ENCODE data around the gene RUFY1.
"Not testable (repeated sequence)": the region's sequence is repeated elsewhere in the genome, so short reads cannot be mapped to it uniquely, and the experiment has no call there.

Gene RUFY1

DNA sequence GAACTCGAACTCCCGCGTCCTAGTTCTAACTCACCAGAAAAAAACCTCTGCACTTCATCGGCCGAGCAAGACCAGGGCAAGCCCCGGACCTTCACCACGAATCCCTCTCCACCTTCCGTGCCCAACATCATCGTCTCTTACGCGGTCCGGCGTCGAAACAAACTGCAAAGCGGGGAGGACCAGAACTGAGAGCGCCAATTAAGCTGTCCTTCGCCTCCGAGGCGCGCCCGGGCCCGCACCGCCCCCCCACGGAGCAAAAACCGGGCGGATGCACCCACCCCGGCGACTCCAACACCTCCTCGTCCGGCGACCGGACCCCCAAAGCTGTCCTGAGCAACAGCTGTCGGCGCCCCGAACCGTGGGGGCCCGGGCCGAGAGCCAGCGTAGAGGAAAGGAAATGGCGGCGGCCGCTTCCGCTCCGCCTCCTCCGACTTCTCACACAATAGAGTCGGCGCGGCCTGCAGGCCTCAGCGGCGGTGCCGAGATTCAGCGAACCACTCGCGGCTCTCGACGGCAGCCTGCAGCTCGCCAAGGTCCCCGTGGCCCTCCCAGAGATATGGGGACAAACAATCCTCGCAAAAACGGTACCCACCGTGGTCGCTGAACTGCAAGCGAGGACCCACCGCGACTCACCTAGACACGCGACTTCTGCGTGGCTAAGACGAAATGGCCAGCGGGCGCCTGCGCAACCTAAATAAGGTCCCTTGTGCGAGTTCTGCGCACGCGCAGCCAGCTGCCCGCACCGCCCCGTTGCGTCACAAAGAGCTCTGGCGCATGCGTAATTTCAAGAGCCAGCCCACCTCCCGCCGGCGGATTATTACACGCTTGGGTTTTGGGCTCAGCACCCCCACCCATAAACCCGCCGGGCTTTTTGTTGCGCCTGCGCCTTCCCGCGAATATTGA lies 72.9 kb downstream of the RUFY1 start, which contains the start of gene HNRNPH1:
Gene HNRNPH1 (minus strand): TSS at position 669 of the 903 bp plus-strand sequence. CDS start 538 bp downstream, at position 131.
- DNase-seq, result peak; percentile 99

DNA sequence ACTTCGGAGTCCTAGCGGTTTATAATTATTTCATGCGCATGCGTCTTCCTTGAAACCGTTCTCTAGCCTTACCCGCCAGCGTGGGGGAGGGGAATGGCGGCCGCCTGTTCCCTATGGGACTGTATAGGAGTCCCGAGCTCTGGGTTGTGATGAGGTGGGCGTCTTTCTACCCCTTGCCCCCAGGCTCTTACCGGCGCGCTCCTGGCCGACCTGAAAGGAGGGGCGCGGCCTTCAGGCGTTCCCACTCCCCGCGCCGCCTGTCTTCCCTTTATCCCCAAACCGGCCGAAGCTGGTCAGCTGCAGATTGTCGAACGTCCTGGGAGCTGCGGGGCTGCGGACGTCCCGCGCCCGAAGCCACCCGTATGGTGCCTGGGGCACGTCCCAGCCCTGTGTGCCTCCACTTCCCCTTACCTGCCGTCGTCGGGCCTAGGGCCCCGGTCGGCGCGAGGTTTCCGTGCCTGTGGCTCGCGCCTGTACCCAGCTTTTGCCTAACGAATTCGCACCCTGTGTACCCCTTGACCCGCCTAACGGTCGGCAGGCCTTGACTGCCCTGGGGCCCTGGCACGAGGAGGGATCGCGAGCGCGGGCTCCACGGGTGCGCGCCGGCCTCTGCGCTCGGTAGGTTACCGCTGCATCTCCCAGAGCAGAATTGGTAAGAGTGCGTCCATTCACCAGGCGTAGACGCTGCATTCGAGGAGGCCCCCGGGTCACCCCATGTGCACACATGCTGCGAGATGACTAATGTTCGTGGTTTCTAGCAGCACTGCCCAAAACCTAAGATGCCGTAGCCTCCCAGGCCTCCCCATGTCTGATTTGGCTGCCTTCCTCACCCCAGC lies 73.8 kb downstream of the RUFY1 start:
- peak; percentile 78 for DNase-seq

- no peak for DNase-seq
These were observed 74.5 kb downstream of the RUFY1 start for GRCh38 chr5:179624841-179625271.

DNA sequence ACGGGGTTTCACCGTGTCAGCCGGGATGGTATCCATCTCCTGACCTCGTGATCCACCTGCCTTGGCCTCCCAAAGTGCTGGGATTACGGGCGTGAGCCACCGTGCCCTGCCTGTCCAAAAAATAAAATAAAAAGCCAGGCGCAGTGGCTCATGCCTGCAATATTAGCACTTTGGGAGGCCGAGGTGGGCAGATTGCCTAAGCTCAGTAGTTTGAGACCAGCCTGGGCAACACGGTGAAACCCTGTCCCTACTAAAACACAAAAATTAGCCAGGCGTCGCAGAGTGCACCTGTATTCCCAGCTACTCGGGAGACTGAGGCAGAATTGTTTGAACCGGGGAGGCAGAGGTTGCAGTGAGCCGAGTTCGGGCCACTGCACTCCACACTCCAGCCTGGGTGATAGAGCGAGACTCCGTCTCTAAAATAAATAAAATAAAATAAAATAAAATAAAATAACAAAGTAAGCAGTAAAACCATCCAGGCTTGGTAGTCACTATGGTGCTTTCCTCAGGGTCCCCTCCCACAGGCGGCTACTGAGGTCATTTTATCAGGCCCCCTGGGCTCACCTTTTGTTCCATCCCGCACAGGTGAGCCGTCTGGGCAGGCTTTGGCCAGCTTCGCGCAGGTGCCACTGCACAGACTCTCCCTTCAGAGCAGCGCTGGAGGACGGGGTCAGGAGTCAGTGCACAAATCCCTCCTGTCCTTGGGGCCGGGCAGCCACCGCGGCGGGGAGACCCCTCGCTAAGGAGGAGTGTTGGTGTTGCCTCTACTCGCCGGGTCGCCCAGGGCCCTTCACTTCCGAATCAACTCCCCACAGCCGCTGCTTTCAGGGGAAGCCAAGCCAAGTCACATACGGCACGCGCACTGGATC lies 83.4 kb downstream of the RUFY1 start:
- not testable (repeated sequence) for DNase-seq

DNA sequence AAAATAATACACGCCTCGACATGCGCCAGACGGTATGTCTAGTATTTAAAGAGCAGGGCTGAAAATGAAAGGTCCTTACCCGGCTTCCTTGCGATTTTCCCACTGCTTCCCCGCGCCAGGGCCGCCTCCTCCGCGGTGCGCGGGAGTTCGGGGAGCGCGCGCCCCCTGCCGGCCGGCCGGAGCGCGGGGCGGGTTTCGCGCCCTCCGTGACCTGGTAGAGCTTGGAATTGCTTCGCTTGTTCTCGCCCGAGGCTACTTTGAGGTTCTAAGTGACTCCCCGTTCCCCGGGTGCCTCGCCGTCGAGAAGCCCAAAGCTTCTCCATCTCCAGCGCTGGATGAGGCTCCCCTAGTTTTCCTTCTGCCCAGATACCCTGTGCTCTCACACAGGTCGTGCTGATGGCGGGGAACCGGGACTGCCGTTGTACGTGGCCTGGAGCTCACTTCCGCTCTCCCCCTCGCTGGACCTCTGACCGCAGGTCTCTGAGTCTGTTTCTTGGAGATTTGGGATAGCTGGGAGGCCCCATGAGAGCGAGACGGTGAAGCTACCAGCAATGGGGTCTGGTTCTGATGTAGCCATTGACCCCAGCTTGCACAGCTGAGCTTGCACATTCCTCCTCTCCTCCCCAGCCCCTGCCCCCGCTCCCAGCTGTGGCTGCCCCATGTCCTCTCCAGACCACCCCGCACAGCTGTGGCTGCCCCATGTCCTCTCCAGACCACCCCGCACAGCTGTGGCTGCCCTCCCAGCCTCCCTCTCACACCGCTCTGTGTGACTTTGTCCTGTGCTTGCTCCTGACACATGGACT lies 84.2 kb downstream of the RUFY1 start:
- not testable (repeated sequence) for DNase-seq

- not testable (repeated sequence) for DNase-seq
These were observed 88.9 kb downstream of the RUFY1 start for GRCh38 chr5:179639296-179639695.

DNA sequence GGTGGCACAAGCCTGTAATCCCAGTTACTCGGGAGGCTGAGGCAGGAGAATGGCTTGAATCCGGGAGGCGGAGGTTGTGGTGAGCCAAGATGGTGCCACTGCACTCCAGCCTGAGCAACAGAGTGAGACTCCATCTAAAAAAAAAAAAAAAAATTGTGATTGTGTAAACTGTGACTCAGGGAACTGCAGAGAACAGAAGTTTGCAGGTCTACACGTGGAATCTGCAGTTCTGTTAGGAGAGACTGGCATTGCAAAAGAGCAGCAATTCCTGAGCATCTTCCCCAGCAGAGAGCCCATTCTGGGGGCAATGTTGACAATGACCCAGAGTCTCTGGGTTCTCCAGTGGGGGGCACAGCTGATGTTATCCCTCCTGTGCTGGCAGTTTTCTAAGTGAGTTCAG lies 91.4 kb downstream of the RUFY1 start:
- DNase-seq, result not testable (repeated sequence)

GRCh38 chr5:179642626-179643025 lies 92.3 kb downstream of the RUFY1 start:
- DNase-seq, result not testable (repeated sequence)

- not testable (repeated sequence) for DNase-seq
These were observed 93.0 kb downstream of the RUFY1 start for GRCh38 chr5:179643141-179643920.

GRCh38 chr5:179644766-179645165 lies 94.4 kb downstream of the RUFY1 start:
- not testable (repeated sequence) for DNase-seq

DNA sequence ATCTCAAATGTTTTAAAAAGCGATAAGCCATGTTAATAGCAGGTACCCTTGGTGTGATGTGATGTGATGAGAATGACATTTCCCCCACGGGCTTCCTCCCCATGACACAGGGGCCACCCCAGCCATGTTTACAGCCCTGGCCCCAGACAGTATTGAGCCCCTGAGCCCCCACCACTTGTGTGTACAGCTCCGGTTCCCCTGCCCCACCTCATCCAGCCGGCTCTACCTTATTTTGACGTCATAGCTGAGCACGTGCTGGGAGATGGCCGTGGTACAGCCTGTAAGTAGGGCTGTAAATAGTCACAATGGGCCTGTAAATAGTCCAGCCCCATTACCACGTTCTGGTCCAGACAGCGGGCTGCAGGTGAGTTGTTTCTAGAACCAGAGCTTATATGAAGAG lies 98.1 kb downstream of the RUFY1 start:
- DNase-seq, result no peak

GRCh38 chr5:179649166-179649703 lies 98.9 kb downstream of the RUFY1 start:
- DNase-seq, result not testable (repeated sequence)

DNA sequence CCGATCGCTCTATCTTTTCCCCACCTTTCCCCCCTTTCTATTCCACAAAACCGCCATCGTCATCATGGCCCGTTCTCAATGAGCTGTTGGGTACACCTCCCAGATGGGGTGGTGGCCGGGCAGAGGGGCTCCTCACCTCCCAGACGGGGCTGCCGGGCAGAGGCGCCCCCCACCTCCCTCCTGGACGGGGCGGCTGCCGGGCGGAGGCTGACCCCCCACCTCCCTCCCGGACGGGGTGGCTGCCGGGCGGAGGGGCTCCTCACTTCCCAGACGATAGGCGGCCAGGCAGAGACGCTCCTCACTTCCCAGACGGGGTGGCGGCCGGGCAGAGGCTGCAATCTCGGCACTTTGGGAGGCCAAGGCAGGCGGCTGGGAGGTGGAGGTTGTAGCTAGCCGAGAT lies 99.9 kb downstream of the RUFY1 start:
- DNase-seq, result not testable (repeated sequence)

DNA sequence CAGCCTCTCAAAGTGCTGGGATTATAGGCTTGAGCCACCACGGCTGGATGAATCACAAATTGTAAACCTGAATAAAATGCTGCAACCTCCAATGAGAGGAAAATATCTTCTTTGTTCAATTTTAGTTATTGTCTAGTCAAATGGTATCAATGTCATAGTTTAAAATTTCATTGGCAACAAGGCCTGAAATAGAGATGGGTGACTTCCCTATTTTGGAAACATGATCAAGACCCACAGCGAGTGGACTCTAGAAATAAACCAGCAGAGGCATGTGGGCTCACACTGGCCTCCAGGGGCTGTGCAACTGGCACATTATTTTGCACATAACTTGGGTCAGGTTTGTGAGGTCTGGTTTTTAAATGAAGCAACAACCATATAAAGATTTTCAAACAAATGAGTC lies 102.8 kb downstream of the RUFY1 start:
- DNase-seq, result not testable (repeated sequence)

DNA sequence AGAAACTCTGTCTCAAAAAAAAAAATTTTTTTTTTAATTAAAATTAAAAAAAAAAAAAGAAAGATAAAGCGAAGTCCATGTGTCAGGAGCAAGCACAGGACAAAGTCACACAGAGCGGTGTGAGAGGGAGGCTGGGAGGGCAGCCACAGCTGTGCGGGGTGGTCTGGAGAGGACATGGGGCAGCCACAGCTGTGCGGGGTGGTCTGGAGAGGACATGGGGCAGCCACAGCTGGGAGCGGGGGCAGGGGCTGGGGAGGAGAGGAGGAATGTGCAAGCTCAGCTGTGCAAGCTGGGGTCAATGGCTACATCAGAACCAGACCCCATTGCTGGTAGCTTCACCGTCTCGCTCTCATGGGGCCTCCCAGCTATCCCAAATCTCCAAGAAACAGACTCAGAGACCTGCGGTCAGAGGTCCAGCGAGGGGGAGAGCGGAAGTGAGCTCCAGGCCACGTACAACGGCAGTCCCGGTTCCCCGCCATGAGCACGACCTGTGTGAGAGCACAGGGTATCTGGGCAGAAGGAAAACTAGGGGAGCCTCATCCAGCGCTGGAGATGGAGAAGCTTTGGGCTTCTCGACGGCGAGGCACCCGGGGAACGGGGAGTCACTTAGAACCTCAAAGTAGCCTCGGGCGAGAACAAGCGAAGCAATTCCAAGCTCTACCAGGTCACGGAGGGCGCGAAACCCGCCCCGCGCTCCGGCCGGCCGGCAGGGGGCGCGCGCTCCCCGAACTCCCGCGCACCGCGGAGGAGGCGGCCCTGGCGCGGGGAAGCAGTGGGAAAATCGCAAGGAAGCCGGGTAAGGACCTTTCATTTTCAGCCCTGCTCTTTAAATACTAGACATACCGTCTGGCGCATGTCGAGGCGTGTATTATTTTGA lies 107.2 kb downstream of the RUFY1 start:
- DNase-seq, result not testable (repeated sequence)

DNA sequence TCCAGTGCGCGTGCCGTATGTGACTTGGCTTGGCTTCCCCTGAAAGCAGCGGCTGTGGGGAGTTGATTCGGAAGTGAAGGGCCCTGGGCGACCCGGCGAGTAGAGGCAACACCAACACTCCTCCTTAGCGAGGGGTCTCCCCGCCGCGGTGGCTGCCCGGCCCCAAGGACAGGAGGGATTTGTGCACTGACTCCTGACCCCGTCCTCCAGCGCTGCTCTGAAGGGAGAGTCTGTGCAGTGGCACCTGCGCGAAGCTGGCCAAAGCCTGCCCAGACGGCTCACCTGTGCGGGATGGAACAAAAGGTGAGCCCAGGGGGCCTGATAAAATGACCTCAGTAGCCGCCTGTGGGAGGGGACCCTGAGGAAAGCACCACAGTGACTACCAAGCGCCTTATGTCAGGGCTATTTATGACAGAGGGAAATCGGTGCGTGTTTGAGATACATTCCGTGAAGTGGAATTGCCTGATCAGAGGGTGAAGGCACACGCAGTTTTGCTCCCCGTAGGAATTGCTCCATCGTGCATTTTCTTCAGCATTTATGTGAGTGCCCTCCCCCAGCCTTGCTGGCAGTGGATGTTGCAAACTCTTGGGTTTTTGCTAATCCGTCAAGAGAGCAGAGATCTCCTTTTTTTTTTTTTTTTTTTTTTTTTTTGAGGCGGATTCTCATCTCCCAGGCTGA lies 108.0 kb downstream of the RUFY1 start:
- peak; percentile 43 for DNase-seq
